ENCODE measurements around the gene ATF4.

GRCh38 chr22:39480557-39480956, 39.8 kb upstream of the ATF4 start:
- TF ChIP-seq EGR1 (IDR thresholded peaks at IDR 0.05) (no peak), TCF12 (IDR thresholded peaks at IDR 0.05; ENCODE audit: low read depth) (no peak), MAX (IDR thresholded peaks at IDR 0.05) (no peak), REST (IDR thresholded peaks at IDR 0.05; ENCODE audit: low read depth) (no peak), EP300 (IDR thresholded peaks at IDR 0.05; ENCODE audit: borderline replicate concordance) (no peak), TAF1 (IDR thresholded peaks at IDR 0.05; ENCODE audit: low read depth) (no peak), CREB1 (IDR thresholded peaks at IDR 0.05; ENCODE audit: low read depth) (no peak)
